ENCODE results near the gene WDR37.

WDR37 gene

DNA sequence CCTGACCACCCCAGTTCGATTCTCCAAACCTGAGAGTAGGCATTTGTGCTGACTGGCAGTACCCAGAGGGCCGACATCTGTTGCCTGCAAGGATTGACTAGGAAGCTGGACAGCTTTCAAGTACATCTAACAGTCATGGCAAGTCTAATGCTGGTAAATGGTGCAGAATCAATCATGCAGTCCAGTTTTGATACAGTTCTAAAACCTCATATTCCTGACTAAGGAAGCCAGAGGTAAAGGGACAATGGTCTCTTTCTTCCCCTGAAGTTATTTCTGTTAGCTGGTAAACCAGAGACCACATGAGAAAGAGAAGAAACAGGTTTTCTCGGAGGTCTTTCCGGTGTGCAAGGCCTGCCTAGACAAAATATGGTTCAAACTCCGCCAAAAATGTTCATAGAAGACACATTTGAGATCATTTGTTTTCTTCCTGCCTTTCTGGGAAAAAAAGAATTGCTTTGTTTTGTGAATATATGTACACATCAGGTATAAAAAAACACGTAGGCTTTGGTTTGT, 97.1 kb downstream of the WDR37 start:
- no peak for DNase-seq (ENCODE audit: low spot score)
- TF ChIP-seq, protein P1, sequence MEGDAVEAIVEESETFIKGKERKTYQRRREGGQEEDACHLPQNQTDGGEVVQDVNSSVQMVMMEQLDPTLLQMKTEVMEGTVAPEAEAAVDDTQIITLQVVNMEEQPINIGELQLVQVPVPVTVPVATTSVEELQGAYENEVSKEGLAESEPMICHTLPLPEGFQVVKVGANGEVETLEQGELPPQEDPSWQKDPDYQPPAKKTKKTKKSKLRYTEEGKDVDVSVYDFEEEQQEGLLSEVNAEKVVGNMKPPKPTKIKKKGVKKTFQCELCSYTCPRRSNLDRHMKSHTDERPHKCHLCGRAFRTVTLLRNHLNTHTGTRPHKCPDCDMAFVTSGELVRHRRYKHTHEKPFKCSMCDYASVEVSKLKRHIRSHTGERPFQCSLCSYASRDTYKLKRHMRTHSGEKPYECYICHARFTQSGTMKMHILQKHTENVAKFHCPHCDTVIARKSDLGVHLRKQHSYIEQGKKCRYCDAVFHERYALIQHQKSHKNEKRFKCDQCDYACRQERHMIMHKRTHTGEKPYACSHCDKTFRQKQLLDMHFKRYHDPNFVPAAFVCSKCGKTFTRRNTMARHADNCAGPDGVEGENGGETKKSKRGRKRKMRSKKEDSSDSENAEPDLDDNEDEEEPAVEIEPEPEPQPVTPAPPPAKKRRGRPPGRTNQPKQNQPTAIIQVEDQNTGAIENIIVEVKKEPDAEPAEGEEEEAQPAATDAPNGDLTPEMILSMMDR (IDR thresholded peaks at IDR 0.05; ENCODE audit: extremely low read depth, missing control alignments), result no peak

DNA sequence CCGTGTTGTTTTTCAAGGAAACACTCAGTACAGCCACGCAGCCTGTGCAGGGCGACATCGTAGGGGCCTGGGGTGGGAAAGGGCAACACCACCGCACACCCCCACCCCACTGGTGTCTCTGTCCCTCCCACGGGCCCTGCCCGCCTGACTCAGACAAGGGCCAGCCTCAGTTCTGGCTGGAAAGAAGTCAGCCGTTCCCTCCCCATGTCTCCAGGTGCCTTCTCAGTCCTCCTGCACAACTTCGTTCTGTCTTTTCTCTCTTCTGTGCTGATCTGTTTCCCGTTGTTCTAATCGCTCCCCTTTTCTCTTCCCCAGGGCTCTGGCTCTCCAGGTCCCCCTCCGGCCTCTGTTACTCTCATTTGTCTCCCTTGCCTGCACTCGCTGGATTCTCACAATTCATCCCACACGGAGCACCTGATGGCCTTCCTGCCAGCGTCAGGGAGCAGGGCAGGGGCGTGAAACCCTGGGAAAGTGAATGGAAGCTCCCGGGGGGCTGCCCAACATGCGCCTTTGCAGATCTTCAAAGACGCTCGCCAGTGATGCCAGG, 97.7 kb downstream of the WDR37 start:
- TF ChIP-seq, protein P1 (IDR thresholded peaks at IDR 0.05; ENCODE audit: extremely low read depth, missing control alignments), result no peak
- no peak for DNase-seq (ENCODE audit: low spot score)

DNA sequence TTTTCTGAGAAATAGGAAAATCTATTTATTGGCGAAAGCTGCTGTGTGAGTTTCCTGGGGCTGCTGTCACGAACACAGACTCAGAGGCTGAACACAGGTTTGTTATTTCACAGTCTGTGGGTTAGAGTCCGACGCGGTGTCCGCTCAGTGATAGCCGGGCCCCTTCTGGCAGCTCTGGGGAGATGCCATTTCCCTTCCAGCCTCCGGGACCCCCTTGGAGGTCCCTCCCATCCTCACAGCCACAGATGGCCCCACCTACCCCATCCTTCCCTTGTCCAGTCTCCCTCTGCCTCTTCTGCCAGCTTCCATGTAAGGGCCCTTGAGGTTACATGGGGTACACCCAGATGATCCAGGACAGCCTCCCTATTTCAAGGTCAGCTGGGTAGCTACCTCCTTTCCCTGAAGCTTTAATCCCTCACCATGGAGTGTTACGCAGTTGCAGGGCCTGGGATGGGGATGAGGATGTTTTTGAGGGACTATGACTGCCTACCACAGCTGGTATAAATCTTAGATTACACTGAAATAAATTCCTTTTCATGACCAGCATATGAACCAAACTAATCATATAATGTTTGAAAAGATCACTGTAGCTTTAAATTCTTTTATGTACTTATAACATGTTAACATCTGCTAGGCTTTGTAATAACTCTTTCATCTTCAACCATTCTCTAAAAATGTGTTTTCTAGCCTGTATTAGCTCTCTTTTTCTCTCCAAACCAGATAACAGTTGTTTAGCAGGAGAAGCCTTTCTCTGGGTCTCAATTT, 98.5 kb downstream of the WDR37 start:
- no peak for DNase-seq (ENCODE audit: low spot score)
- TF ChIP-seq, protein P1 (IDR thresholded peaks at IDR 0.05; ENCODE audit: extremely low read depth, missing control alignments), result no peak

DNA sequence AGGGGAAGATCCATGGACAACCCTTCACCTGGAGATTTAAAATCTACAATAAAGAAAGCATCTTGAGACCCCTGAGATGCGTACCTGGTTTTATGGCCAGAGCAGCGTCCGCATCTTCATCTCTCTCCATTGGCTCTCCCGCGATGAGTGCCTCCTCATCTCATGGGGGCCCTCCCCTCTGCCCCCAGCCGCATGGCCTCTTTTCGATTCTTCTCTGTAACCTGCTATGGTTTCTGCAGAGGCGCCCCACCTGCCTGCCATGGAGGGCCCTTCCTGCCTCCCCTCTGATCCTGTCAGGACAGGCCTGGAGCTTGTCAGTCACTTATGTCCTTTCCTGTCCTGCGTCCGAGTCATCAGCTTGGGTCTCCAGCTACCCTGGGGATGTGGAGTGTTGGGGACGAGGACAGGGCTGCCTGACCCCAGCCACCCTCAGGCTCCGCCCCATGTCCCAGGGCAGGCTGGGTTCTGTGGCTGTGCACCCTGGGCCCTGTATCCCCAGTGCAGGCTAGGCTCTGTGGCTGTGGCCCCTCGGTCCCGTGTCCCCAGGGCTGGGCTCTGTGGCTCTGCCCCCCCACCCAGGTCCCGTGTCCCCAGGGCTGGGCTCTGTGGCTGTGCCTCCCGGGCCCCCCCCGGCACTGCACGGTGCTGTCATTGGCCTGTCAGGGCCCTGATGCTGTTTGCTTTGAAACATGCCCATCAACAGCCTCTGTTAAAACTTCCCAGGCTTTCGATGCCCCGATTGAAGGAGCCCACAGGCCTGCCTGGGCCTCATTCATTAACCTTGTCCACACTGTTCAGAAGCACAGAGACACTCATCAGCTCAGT, 99.8 kb downstream of the WDR37 start:
- TF ChIP-seq, protein P1 (IDR thresholded peaks at IDR 0.05; ENCODE audit: extremely low read depth, missing control alignments), result no peak

DNA sequence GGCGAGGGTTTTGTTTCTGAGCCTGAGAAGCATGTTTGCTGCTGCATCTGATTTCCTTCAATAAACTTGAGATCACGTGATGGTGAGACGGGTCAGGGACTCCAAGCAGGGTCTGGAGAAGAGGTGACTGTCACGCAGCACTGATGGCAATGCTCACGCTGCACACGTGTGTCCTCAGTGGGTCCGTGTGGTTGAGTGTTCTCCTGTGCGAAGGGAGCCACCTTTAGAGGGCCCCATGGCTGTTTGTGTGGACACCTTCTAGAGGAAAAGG, 100.4 kb downstream of the WDR37 start:
- TF ChIP-seq, protein P1 (IDR thresholded peaks at IDR 0.05; ENCODE audit: extremely low read depth, missing control alignments), result no peak
- DNase-seq (ENCODE audit: low spot score), result no peak

More for the DNA sequence above, 99.8 kb downstream of the WDR37 start:
- DNase-seq (ENCODE audit: low spot score), result no peak

DNA sequence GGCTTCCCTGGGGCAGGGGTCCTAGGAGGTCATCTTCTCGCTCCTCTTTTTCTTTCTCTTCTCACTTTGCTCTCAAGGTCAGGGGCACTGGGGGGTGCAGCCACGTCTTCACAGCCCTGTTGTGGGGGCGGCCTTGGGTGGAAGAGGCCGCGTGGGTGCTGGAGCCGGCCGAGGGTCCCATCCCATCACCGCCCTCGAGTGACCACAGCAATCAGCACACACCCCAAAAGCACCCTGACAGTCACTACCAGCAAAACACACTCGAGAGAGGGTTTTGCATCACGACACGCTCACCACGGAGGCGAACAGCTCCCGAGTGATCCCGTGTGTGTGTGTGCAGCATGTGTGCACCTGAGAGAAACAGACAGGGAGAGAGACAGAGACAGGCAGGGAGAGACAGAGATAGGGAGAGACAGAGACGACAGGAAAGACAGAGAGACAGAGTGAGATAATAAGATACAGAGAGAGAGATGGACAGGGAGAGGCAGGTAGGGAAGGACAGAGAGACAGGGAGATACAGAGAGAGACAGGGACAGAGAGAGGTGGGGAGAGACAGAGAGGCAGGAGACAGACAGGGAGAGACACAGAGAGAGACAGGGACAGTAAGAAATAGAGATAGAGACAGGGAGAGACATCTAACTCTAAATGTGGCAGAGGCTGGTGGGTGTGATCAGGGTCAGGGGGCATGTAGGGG, 100.9 kb downstream of the WDR37 start:
- DNase-seq (ENCODE audit: low spot score), result no peak
- TF ChIP-seq, protein P1 (IDR thresholded peaks at IDR 0.05; ENCODE audit: extremely low read depth, missing control alignments), result no peak
